Mesothelial cell of epicardium (in vitro differentiated cells): ENCODE measurements around the gene MCAM. TPM values are rescaled to one million over a fixed set of nuclear protein-coding genes. Genes with fewer than 3 reads are reported as not detected.

Experiments
- DNase-seq, 2 experiments: peaks; one replicate each; pipeline ENCODE4 v3.0.0; 2021; ENCODE audit warnings: low spot score in 2 of 2; ENCODE audit not compliant: unreplicated experiment in 2 of 2
- H3K27ac Mint-ChIP-seq: 2 replicates; pipeline ENCODE4 v1.8.0; 2021; ENCODE audit warnings: mixed read lengths
- H3K27me3 Mint-ChIP-seq: 2 replicates; pipeline ENCODE4 v1.8.0; 2021; ENCODE audit warnings: low read depth, mixed read lengths
- H3K36me3 Mint-ChIP-seq: 2 replicates; pipeline ENCODE4 v1.8.0; 2021; ENCODE audit warnings: mixed read lengths
- H3K4me1 Mint-ChIP-seq: 2 replicates; pipeline ENCODE4 v1.8.0; 2021; ENCODE audit warnings: mixed read lengths
- H3K4me3 Mint-ChIP-seq: 2 replicates; pipeline ENCODE4 v1.8.0; 2021; ENCODE audit warnings: mild to moderate bottlenecking, moderate library complexity, mixed read lengths
- H3K9me3 Mint-ChIP-seq: 2 replicates; pipeline ENCODE4 v1.8.0; 2021; ENCODE audit warnings: mixed read lengths
- total RNA-seq: library from RNA; stranded (reverse); gene quantifications from 3 replicates; pipeline ENCODE4 v1.2.1, GENCODE V29; 2021
- TF ChIP-seq, protein P1 (sequence below): fragments of 200-600 bp; sonication (generic); IDR thresholded peaks from one replicate; pipeline ENCODE4 v1.5.0; 2021; ENCODE audit warnings: antibody characterized with exemption; ENCODE audit not compliant: unreplicated experiment

The MCAM gene
- total RNA-seq, 1 donor from 2014 or later: 26.7 TPM

DNA sequence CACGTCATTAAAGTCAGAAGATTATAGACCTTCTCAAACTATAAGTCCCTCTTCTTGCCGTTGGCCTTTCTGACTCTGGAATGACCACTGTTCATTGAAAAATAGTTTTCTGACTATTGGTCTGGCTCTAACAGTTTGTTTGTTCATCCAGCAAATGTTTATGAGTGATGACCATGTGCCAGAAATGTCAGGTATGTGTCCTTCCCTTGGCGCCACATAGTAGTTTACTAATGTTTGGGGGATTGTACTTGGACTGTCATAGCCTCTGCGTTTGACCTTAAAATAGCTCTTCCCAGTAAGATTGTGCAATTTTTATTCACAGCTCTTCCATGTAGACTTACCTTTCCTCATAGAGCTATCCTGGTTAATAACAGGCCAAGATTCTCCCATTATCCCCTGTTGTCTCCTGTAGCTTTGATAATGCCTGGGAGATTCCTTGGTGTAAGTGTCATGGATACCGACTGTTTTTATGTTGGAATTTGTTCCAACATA lies 13.7 kb downstream of the MCAM start:
- Mint-ChIP-seq H3K4me1 (peaks cover 23% of the 10 kb centered on the region), H3K9me3 (no peaks in the 10 kb centered on the region), H3K27me3 (no peaks in the 10 kb centered on the region), H3K27ac (no peak overlapping the region), H3K4me3 (no peak overlapping the region), H3K36me3 (peaks cover 32% of the 10 kb centered on the region)
- TF ChIP-seq, protein P1, sequence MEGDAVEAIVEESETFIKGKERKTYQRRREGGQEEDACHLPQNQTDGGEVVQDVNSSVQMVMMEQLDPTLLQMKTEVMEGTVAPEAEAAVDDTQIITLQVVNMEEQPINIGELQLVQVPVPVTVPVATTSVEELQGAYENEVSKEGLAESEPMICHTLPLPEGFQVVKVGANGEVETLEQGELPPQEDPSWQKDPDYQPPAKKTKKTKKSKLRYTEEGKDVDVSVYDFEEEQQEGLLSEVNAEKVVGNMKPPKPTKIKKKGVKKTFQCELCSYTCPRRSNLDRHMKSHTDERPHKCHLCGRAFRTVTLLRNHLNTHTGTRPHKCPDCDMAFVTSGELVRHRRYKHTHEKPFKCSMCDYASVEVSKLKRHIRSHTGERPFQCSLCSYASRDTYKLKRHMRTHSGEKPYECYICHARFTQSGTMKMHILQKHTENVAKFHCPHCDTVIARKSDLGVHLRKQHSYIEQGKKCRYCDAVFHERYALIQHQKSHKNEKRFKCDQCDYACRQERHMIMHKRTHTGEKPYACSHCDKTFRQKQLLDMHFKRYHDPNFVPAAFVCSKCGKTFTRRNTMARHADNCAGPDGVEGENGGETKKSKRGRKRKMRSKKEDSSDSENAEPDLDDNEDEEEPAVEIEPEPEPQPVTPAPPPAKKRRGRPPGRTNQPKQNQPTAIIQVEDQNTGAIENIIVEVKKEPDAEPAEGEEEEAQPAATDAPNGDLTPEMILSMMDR: no peak
- DNase-seq: no peak

DNA sequence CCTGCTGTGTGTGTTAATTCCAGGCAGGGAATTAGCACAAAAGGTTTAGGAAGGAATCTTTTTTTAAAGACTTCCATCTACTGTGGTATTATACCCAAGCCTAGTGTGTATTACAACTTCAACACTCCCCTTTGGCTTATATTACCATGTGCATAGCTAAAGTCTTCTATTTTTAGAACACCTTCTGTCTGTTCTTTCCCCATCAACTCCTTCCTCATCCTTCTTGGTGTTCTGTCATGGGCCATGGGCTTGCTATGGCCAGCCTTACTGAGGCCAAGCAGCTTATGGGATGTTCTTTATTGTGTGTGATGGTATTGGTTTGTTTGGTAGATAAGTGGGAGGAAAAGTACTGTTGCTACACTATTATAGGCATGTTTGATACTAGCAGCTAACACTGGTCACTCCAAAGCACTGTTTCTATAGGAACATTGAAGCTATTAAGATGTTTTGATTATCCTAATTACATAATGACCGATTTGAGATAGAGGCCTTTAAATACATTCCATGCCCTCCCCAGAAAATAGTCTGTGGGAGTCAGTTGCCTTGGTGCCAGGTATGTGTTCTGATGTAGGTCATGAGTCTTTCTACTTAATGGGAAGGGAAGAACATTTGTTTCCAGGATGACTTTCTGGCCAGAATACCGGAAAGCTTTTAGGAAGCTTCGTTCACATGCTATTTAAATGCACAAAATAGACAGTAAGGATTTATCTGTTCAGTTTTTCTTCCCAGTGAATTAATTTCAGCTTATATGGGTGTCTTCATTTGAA lies 16.5 kb downstream of the MCAM start:
- H3K9me3 Mint-ChIP-seq: no peaks in the 10 kb centered on the region
- H3K27me3 Mint-ChIP-seq: no peaks in the 10 kb centered on the region
- no peak overlapping the region for H3K4me3 Mint-ChIP-seq
- TF ChIP-seq, protein P1: no peak
- peak overlapping the region; percentile 88 for H3K27ac Mint-ChIP-seq
- peaks cover 39% of the 10 kb centered on the region for H3K36me3 Mint-ChIP-seq
- peaks cover 39% of the 10 kb centered on the region for H3K4me1 Mint-ChIP-seq
- no peak for DNase-seq

DNA sequence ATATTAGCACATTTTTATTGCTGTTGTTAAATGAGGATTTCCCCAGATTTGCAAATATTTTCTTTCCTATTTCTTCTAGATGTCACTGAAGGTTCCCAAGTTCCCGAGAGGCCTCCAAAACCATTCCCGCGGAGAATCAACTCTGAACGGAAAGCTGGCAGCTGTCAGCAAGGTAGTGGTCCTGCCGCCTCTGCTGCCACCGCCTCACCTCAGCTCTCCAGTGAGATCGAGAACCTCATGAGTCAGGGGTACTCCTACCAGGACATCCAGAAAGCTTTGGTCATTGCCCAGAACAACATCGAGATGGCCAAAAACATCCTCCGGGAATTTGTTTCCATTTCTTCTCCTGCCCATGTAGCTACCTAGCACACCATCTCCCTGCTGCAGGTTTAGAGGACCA lies 17.5 kb downstream of the MCAM start:
- Mint-ChIP-seq H3K27ac (no peak overlapping the region), H3K4me3 (no peak overlapping the region), H3K4me1 (peaks cover 39% of the 10 kb centered on the region), H3K9me3 (no peaks in the 10 kb centered on the region), H3K27me3 (no peaks in the 10 kb centered on the region), H3K36me3 (peaks cover 35% of the 10 kb centered on the region)
- DNase-seq: no peak
- TF ChIP-seq, protein P1: no peak

DNA sequence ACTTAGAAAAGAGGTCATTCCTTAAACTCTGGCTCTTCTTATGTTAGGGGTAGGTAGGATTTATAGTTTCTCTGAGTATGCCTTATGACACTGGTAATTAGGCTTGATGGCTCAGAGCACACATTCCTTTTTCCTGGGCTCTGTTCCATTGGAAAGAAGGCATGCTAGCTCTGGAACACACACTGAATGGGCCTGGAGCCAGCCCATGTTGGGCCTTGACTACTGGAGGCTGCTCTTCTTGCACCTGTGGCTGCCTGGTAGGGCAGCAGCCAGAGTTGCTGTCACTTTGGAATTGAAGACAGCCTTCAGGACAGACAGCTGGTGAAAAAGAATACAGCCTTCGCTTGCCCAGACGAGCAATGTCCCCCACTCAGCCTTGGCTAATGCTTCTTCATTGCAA lies 18.2 kb downstream of the MCAM start:
- no peak for DNase-seq
- H3K27me3 Mint-ChIP-seq: no peaks in the 10 kb centered on the region
- H3K27ac Mint-ChIP-seq: no peak overlapping the region
- peaks cover 39% of the 10 kb centered on the region for H3K4me1 Mint-ChIP-seq
- no peaks in the 10 kb centered on the region for H3K9me3 Mint-ChIP-seq
- TF ChIP-seq, protein P1: no peak
- H3K4me3 Mint-ChIP-seq: no peak overlapping the region
- peaks cover 33% of the 10 kb centered on the region for H3K36me3 Mint-ChIP-seq

DNA sequence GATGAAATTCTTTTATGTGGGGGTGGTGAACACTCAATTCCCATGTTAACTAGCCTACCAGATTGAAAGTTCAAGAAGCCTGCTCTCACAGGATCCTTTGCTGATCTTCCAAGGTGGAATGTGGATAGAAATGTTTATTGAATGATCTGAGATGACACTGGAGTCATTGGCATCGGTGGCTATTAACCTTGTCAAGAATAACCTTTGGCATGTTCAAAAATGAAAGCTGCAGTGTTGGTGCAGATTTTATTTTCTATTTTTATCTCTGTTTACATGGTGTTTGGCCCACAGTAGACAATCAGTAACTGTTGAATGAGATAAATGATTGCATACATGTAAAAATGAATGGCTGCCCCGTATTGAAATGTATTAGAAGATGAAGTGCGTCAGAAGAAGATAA lies 19.0 kb downstream of the MCAM start:
- peaks cover 30% of the 10 kb centered on the region for H3K36me3 Mint-ChIP-seq
- H3K27ac Mint-ChIP-seq: peak overlapping the region; percentile 59
- no peaks in the 10 kb centered on the region for H3K27me3 Mint-ChIP-seq
- no peak overlapping the region for H3K4me3 Mint-ChIP-seq
- peaks cover 39% of the 10 kb centered on the region for H3K4me1 Mint-ChIP-seq
- H3K9me3 Mint-ChIP-seq: no peaks in the 10 kb centered on the region
- TF ChIP-seq, protein P1: no peak
- DNase-seq: no peak
